ENCODE measurements around the gene CXCL11. TPM values are rescaled to one million over a fixed set of nuclear protein-coding genes. Genes with fewer than 3 reads are reported as not detected.
"Not testable (repeated sequence)": the region's sequence is repeated elsewhere in the genome, so short reads cannot be mapped to it uniquely, and the experiment has no call there.

CXCL11 gene
- total RNA-seq, 1 experiment from 2014 or later: not detected

DNA sequence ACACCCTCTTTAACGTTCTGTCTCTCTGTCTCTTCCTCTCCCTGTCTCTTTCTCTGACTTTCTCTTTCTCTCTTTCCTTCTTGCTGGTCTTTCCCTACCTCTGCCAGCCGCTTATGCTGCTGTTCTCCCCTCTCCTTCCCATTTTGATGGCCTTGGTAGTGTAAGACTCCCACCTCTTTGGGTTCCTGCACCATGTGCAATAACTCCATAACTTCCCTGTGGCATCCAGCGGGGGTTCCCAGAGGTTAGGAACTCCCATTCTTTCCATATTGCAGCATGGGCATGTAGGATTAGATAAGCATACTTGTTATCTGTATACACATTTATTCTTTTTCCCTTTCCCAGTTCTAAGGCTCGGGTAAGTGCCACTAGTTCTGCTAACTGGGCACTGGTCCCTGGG, 8.8 kb upstream of the CXCL11 start:
- DNase-seq: not testable (repeated sequence)

GRCh38 chr4:76043306-76043705, 7.4 kb upstream of the CXCL11 start:
- H3K4me2 ChIP-seq; H3K9me2 ChIP-seq (ENCODE audit: insufficient read depth); POLR2A ChIA-PET (ENCODE audit: unreplicated experiment); H4K20me1 ChIP-seq (ENCODE audit: insufficient read depth); H3K4me3 ChIP-seq; H2AFZ ChIP-seq; intact Hi-C loops (cut with micrococcal nuclease; ENCODE audit: unreplicated experiment); H3K27me3 ChIP-seq (ENCODE audit: insufficient read depth, low read depth); H3K27ac ChIP-seq; CTCF ChIA-PET; H3K9me3 ChIP-seq (ENCODE audit: insufficient read depth, low read depth); BruUV-seq (replicated peaks); DNase-seq; H3K79me2 ChIP-seq (ENCODE audit: low read depth); H3K36me3 ChIP-seq (ENCODE audit: low read depth); H3F3A ChIP-seq (ENCODE audit: insufficient read depth, low read depth): not testable (repeated sequence)
- H3K4me1 ChIP-seq (replicated peaks; ENCODE audit: insufficient read depth): peaks cover 10% of the 10 kb centered on the region

More for the DNA sequence above, 8.8 kb upstream of the CXCL11 start:
- H3K36me3 ChIP-seq (ENCODE audit: low read depth); H3K9me3 ChIP-seq (ENCODE audit: insufficient read depth, low read depth); CTCF ChIA-PET; H3F3A ChIP-seq (ENCODE audit: insufficient read depth, low read depth); H3K4me2 ChIP-seq; H3K4me3 ChIP-seq; H3K79me2 ChIP-seq (ENCODE audit: low read depth); H3K27ac ChIP-seq; POLR2A ChIA-PET (ENCODE audit: unreplicated experiment); H4K20me1 ChIP-seq (ENCODE audit: insufficient read depth); H3K9me2 ChIP-seq (ENCODE audit: insufficient read depth); BruUV-seq (replicated peaks); H3K27me3 ChIP-seq (ENCODE audit: insufficient read depth, low read depth); H2AFZ ChIP-seq; intact Hi-C loops (cut with micrococcal nuclease; ENCODE audit: unreplicated experiment): not testable (repeated sequence)
- peaks cover 10% of the 10 kb centered on the region for H3K4me1 ChIP-seq (replicated peaks; ENCODE audit: insufficient read depth)

- intact Hi-C loops (cut with micrococcal nuclease; ENCODE audit: unreplicated experiment); POLR2A ChIA-PET (ENCODE audit: unreplicated experiment); H3F3A ChIP-seq (ENCODE audit: insufficient read depth, low read depth); BruUV-seq (replicated peaks); H3K27me3 ChIP-seq (ENCODE audit: insufficient read depth, low read depth); H3K4me2 ChIP-seq; H3K4me3 ChIP-seq; H3K36me3 ChIP-seq (ENCODE audit: low read depth); H4K20me1 ChIP-seq (ENCODE audit: insufficient read depth); H2AFZ ChIP-seq; H3K27ac ChIP-seq; CTCF ChIA-PET; H3K9me3 ChIP-seq (ENCODE audit: insufficient read depth, low read depth); H3K9me2 ChIP-seq (ENCODE audit: insufficient read depth); H3K79me2 ChIP-seq (ENCODE audit: low read depth): not testable (repeated sequence)
- peaks cover 10% of the 10 kb centered on the region for H3K4me1 ChIP-seq (replicated peaks; ENCODE audit: insufficient read depth)
- peak in 1 of 2 experiments; percentile 41 for DNase-seq
These were observed 6.5 kb upstream of the CXCL11 start for GRCh38 chr4:76042241-76042998.

- H3K36me3 ChIP-seq (ENCODE audit: low read depth): no peaks in the 10 kb centered on the region
- no TSS peak for BruUV-seq (replicated peaks)
- H3K4me2 ChIP-seq: no peak overlapping the region
- intact Hi-C loops (cut with micrococcal nuclease; ENCODE audit: unreplicated experiment): no loop called here
- ChIA-PET CTCF (no interaction called here), POLR2A (ENCODE audit: unreplicated experiment) (no interaction called here)
- no peaks in the 10 kb centered on the region for H3F3A ChIP-seq (ENCODE audit: insufficient read depth, low read depth)
- H3K27me3 ChIP-seq (ENCODE audit: insufficient read depth, low read depth): no peaks in the 10 kb centered on the region
- H3K9me3 ChIP-seq (ENCODE audit: insufficient read depth, low read depth): no peaks in the 10 kb centered on the region
- no peak overlapping the region for H3K4me3 ChIP-seq
- no peak for DNase-seq
- H4K20me1 ChIP-seq (ENCODE audit: insufficient read depth): no peaks in the 10 kb centered on the region
- H2AFZ ChIP-seq: no peak overlapping the region
- H3K79me2 ChIP-seq (ENCODE audit: low read depth): no peaks in the 10 kb centered on the region
- TF ChIP-seq, protein P1, sequence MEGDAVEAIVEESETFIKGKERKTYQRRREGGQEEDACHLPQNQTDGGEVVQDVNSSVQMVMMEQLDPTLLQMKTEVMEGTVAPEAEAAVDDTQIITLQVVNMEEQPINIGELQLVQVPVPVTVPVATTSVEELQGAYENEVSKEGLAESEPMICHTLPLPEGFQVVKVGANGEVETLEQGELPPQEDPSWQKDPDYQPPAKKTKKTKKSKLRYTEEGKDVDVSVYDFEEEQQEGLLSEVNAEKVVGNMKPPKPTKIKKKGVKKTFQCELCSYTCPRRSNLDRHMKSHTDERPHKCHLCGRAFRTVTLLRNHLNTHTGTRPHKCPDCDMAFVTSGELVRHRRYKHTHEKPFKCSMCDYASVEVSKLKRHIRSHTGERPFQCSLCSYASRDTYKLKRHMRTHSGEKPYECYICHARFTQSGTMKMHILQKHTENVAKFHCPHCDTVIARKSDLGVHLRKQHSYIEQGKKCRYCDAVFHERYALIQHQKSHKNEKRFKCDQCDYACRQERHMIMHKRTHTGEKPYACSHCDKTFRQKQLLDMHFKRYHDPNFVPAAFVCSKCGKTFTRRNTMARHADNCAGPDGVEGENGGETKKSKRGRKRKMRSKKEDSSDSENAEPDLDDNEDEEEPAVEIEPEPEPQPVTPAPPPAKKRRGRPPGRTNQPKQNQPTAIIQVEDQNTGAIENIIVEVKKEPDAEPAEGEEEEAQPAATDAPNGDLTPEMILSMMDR (conservative IDR thresholded peaks at IDR 0.05): no peak
- no peak for TF ChIP-seq EZH2 (IDR thresholded peaks at IDR 0.05; ENCODE audit: low read depth)
- no peaks in the 10 kb centered on the region for H3K9me2 ChIP-seq (ENCODE audit: insufficient read depth)
- H3K4me1 ChIP-seq (replicated peaks; ENCODE audit: insufficient read depth): peaks cover 4% of the 10 kb centered on the region
- H3K27ac ChIP-seq: no peak overlapping the region
These were observed 985 bp upstream of the CXCL11 start for GRCh38 chr4:76036855-76037254.
